SK-N-SH treated with all-trans-retinoic acid at 6 μM for 48 hours (cell line): ENCODE measurements around the gene MLPH.
A peak's percentile ranks its signal among the peaks of the same experiment; 100 is the strongest.

Experiments used
- ATAC-seq: fragments of 200-7000 bp; cut with Tn5 transposase; 3 replicates; pipeline ENCODE4 v1.9.1; 2020; ENCODE audit warnings: mild to moderate bottlenecking, moderate library complexity
- ARNTL ChIP-seq: fragments of 450-650 bp; formaldehyde crosslinking; IDR thresholded peaks from 2 replicates; pipeline ENCODE4 v1.5.0; 2020; ENCODE audit warnings: low read depth, mild to moderate bottlenecking, moderate library complexity, borderline replicate concordance
- CSDC2 ChIP-seq: fragments of 250-450 bp; sonication (Bioruptor Pico); IDR thresholded peaks from 2 replicates; pipeline ENCODE4 v1.5.0; 2020; ENCODE audit warnings: mild to moderate bottlenecking, moderate library complexity
- ESRRG ChIP-seq: fragments of 250-450 bp; sonication (Bioruptor Pico); IDR thresholded peaks from 2 replicates; pipeline ENCODE4 v1.6.1; 2021; ENCODE audit warnings: mild to moderate bottlenecking
- GLIS3 ChIP-seq: fragments of 250-450 bp; sonication (Bioruptor Pico); IDR thresholded peaks from 2 replicates; pipeline ENCODE4 v1.5.0; 2020; ENCODE audit warnings: mild to moderate bottlenecking, moderate library complexity
- ISL1 ChIP-seq: fragments of 250-450 bp; sonication (Bioruptor Pico); IDR thresholded peaks from 2 replicates; pipeline ENCODE4 v2.1.2; 2022; ENCODE audit warnings: mild to moderate bottlenecking, moderate library complexity
- OSR1 ChIP-seq: fragments of 250-450 bp; sonication (Bioruptor Pico); IDR thresholded peaks from 2 replicates; pipeline ENCODE4 v1.8.0; 2022; ENCODE audit warnings: moderate library complexity, mild to moderate bottlenecking, inconsistent platforms
- PPARA ChIP-seq: fragments of 250-450 bp; sonication (Bioruptor Pico); IDR thresholded peaks from 2 replicates; pipeline ENCODE4 v1.5.0; 2020; ENCODE audit warnings: mild to moderate bottlenecking, borderline replicate concordance
- RARB ChIP-seq: fragments of 250-450 bp; sonication (Bioruptor Pico); IDR thresholded peaks from 2 replicates; pipeline ENCODE4 v1.8.0; 2021; ENCODE audit warnings: mild to moderate bottlenecking, moderate library complexity
- TCF4 ChIP-seq: fragments of 250-450 bp; sonication (Bioruptor Pico); IDR thresholded peaks from 2 replicates; pipeline ENCODE4 v1.8.0; 2021; ENCODE audit warnings: mild to moderate bottlenecking, moderate library complexity, borderline replicate concordance
- TOX ChIP-seq: fragments of 250-450 bp; sonication (Bioruptor Pico); IDR thresholded peaks from 2 replicates; pipeline ENCODE4 v1.8.0; 2021; ENCODE audit warnings: mild to moderate bottlenecking, moderate library complexity, borderline replicate concordance
- ZC3H10 ChIP-seq: fragments of 250-450 bp; sonication (Bioruptor Pico); IDR thresholded peaks from 2 replicates; pipeline ENCODE4 v1.5.1; 2021; ENCODE audit warnings: mild to moderate bottlenecking, moderate library complexity
- ZFP3 ChIP-seq: fragments of 250-450 bp; sonication (Bioruptor Pico); IDR thresholded peaks from 2 replicates; pipeline ENCODE4 v1.5.0; 2020; ENCODE audit warnings: mild to moderate bottlenecking, moderate library complexity
- ZFP30 ChIP-seq: fragments of 450-650 bp; formaldehyde crosslinking; IDR thresholded peaks from 2 replicates; pipeline ENCODE4 v1.5.0; 2022; ENCODE audit warnings: mild to moderate bottlenecking, moderate library complexity
- ZNF565 ChIP-seq: fragments of 450-650 bp; formaldehyde crosslinking; conservative IDR thresholded peaks from 2 replicates; pipeline ENCODE4 v1.5.0; 2020; ENCODE audit warnings: low read depth, mild to moderate bottlenecking, moderate library complexity
- ZNF70 ChIP-seq: fragments of 450-650 bp; formaldehyde crosslinking; IDR thresholded peaks from 2 replicates; pipeline ENCODE4 v1.5.0; 2020; ENCODE audit warnings: mild to moderate bottlenecking, moderate library complexity
- ZNF8 ChIP-seq: fragments of 450-650 bp; formaldehyde crosslinking; IDR thresholded peaks from 2 replicates; pipeline ENCODE4 v1.5.0; 2020; ENCODE audit warnings: mild to moderate bottlenecking, moderate library complexity
- TF ChIP-seq, protein P1 (sequence below): fragments of 250-450 bp; sonication (Bioruptor Pico); IDR thresholded peaks from 2 replicates; pipeline ENCODE4 v1.5.0; 2020; ENCODE audit warnings: mild to moderate bottlenecking, moderate library complexity
- TF ChIP-seq, protein P2 (sequence below): fragments of 250-450 bp; sonication (Bioruptor Pico); IDR thresholded peaks from 2 replicates; pipeline ENCODE4 v1.8.0; 2021; ENCODE audit warnings: low read depth, mild to moderate bottlenecking, moderate library complexity, borderline replicate concordance
- TF ChIP-seq, protein P3 (sequence below): fragments of 250-450 bp; sonication (Bioruptor Pico); IDR thresholded peaks from 2 replicates; pipeline ENCODE4 v1.5.1; 2020; ENCODE audit warnings: low read depth, mild to moderate bottlenecking, moderate library complexity
- TF ChIP-seq, protein P4 (sequence below): fragments of 250-450 bp; sonication (Bioruptor Pico); IDR thresholded peaks from 2 replicates; pipeline ENCODE4 v1.5.1; 2021; ENCODE audit warnings: mild to moderate bottlenecking, moderate library complexity

The MLPH gene

DNA sequence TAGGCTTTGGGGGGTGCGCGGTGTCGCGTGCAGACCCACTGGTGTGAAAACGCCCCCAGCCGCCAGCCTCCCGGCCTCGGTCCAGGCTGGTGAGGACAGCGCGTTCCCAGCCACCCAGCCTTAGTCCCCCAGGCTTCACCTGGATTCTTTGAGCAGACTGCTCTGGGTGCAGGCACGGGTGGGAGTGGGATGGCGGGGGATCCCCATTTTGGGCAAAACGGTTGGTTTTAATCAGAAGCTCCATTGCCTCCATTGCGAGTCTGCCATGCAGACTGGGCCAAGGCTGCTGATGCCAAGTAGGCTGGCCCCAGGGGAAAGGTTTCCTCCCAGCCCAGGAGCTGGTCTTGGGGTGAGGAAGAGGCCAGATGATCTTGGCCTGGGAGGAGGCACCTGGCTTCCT, 445 bp downstream of the MLPH start:
- TF ChIP-seq ZFP30 (no peak), TCF4 (no peak)
- ATAC-seq: peak; percentile 43

DNA sequence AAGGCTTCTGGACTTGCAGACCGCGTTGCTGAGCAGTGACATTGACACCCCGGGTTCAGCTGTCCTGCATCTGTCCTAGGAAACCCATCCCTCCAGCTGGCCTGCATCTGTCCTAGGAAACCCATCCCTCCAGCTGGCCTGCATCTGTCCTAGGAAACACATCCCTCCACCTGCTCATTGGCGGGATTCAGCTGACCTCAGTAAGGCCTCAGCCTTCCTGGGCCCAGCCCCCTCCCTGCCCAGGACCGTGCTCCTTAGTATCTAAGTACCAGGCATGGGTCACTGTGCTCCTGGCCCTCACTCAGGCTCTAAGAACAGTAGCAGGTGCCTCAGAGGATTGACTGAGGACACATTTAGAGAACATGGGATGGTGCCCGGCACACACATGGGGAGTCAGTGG, 1.2 kb downstream of the MLPH start:
- ATAC-seq: no peak
- TF ChIP-seq, protein P1, sequence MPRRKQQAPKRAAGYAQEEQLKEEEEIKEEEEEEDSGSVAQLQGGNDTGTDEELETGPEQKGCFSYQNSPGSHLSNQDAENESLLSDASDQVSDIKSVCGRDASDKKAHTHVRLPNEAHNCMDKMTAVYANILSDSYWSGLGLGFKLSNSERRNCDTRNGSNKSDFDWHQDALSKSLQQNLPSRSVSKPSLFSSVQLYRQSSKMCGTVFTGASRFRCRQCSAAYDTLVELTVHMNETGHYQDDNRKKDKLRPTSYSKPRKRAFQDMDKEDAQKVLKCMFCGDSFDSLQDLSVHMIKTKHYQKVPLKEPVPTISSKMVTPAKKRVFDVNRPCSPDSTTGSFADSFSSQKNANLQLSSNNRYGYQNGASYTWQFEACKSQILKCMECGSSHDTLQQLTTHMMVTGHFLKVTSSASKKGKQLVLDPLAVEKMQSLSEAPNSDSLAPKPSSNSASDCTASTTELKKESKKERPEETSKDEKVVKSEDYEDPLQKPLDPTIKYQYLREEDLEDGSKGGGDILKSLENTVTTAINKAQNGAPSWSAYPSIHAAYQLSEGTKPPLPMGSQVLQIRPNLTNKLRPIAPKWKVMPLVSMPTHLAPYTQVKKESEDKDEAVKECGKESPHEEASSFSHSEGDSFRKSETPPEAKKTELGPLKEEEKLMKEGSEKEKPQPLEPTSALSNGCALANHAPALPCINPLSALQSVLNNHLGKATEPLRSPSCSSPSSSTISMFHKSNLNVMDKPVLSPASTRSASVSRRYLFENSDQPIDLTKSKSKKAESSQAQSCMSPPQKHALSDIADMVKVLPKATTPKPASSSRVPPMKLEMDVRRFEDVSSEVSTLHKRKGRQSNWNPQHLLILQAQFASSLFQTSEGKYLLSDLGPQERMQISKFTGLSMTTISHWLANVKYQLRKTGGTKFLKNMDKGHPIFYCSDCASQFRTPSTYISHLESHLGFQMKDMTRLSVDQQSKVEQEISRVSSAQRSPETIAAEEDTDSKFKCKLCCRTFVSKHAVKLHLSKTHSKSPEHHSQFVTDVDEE (CRISPR knock-in tag): no peak
- TF ChIP-seq ZNF8 (CRISPR knock-in tag) (no peak), RARB (CRISPR knock-in tag) (no peak), ZC3H10 (no peak), PPARA (no peak), TOX (CRISPR knock-in tag) (no peak), CSDC2 (no peak), ZFP30 (no peak), ARNTL (CRISPR knock-in tag) (no peak), ESRRG (no peak), ZNF565 (no peak), TCF4 (no peak), ISL1 (CRISPR knock-in tag) (no peak), GLIS3 (no peak)
- TF ChIP-seq, protein P2, sequence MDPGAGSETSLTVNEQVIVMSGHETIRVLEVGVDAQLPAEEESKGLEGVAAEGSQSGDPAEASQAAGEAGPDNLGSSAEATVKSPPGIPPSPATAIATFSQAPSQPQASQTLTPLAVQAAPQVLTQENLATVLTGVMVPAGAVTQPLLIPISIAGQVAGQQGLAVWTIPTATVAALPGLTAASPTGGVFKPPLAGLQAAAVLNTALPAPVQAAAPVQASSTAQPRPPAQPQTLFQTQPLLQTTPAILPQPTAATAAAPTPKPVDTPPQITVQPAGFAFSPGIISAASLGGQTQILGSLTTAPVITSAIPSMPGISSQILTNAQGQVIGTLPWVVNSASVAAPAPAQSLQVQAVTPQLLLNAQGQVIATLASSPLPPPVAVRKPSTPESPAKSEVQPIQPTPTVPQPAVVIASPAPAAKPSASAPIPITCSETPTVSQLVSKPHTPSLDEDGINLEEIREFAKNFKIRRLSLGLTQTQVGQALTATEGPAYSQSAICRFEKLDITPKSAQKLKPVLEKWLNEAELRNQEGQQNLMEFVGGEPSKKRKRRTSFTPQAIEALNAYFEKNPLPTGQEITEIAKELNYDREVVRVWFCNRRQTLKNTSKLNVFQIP (CRISPR knock-in tag): no peak
- TF ChIP-seq, protein P3, sequence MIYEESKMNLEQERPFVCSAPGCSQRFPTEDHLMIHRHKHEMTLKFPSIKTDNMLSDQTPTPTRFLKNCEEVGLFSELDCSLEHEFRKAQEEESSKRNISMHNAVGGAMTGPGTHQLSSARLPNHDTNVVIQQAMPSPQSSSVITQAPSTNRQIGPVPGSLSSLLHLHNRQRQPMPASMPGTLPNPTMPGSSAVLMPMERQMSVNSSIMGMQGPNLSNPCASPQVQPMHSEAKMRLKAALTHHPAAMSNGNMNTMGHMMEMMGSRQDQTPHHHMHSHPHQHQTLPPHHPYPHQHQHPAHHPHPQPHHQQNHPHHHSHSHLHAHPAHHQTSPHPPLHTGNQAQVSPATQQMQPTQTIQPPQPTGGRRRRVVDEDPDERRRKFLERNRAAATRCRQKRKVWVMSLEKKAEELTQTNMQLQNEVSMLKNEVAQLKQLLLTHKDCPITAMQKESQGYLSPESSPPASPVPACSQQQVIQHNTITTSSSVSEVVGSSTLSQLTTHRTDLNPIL (CRISPR knock-in tag): no peak

DNA sequence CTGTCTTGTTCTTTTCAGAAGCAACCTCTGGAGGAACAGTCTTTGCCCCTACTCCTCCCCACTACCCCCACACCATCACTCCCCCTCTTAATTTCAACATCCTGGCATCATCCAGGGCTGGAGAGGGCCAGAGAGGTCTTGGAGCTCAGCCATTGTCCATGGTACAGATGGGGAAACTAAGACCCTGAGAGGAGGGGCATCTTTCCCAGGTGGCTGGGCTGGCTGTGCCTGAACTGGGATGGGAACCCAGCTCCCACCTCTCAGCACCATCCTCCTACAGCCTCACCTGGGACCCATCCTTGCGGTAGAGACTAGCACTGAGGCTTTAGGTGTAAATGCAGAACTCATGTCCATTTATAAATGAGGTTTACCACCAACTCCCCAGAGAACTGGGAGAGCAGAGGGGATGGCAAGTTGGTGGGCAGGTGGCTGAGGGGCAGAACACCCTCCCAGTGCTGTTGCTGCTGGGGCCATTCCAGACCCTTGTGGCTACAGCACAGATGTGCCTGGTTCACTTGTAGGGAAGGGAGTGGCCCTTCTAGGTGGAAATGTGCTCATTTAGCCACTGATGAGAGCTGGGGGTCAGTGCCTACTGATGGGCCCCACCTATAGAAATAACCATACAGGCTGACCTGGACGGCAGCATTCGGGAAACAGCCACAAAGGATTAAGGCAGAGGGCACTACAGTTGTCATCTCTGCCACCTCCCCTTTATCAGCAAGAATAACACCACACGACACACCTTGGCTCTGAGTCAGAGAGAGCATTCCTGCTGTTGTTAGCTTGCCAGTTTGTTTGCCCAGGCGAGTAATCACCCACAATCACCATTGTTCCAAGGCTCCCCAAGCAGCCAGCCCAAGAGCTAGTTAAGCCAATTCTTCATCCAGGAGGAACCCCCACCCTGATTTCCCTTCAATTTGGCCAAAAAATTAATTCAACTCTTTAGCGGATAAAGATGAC, 2.1 kb downstream of the MLPH start:
- ATAC-seq: no peak
- TF ChIP-seq ZFP3 (CRISPR knock-in tag) (no peak), CSDC2 (no peak), ESRRG (no peak), GLIS3 (no peak), ISL1 (CRISPR knock-in tag) (no peak), ZFP30 (no peak), ZNF70 (CRISPR knock-in tag) (no peak), TCF4 (no peak), ARNTL (CRISPR knock-in tag) (no peak), OSR1 (CRISPR knock-in tag) (no peak), PPARA (no peak), RARB (CRISPR knock-in tag) (no peak), ZNF565 (no peak)
- TF ChIP-seq, protein P3 (CRISPR knock-in tag): no peak
- TF ChIP-seq, protein P1 (CRISPR knock-in tag): no peak
- TF ChIP-seq, protein P4, sequence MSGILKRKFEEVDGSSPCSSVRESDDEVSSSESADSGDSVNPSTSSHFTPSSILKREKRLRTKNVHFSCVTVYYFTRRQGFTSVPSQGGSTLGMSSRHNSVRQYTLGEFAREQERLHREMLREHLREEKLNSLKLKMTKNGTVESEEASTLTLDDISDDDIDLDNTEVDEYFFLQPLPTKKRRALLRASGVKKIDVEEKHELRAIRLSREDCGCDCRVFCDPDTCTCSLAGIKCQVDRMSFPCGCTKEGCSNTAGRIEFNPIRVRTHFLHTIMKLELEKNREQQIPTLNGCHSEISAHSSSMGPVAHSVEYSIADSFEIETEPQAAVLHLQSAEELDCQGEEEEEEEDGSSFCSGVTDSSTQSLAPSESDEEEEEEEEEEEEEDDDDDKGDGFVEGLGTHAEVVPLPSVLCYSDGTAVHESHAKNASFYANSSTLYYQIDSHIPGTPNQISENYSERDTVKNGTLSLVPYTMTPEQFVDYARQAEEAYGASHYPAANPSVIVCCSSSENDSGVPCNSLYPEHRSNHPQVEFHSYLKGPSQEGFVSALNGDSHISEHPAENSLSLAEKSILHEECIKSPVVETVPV (CRISPR knock-in tag): no peak
